Measurements from ENCODE around the gene FILIP1L. TPM values are rescaled to one million over a fixed set of nuclear protein-coding genes. Genes with fewer than 3 reads are reported as not detected.

The FILIP1L gene
- total and polyA plus RNA-seq, 12 donors: 5.3 to 33.2 (median 17.4) TPM

GRCh38 chr3:100075196-100075595 lies 39.1 kb downstream of the FILIP1L start:
- Histone ChIP-seq H3K27ac (no peak overlapping the region), H3K4me1 (replicated peaks in 1 of 2) (peaks cover 4 to 24% of the 10 kb centered on the region in 2 donors), H3K36me3 (replicated peaks in 1 of 2) (no peaks in the 10 kb centered on the region), H3K9me3 (replicated peaks in 1 of 3) (no peaks in the 10 kb centered on the region), H3K4me3 (no peak overlapping the region), H3K27me3 (no peaks in the 10 kb centered on the region)
- 92 to 99% (median 97%) methylated on average over 4 of the region's 4 CpGs for WGBS, 4 donors
- intact Hi-C loops (cut with DNase I): loop anchor here in 1 of 2 donors (10.0 kb wide), 1 partner anchor 80 kb away; no protein-coding TSS in a partner anchor
- DNase-seq: no peak
- TF ChIP-seq POLR2A (IDR thresholded peaks at IDR 0.05) (no peak), CTCF (IDR thresholded peaks at IDR 0.05) (no peak)

- TF ChIP-seq POLR2A (IDR thresholded peaks at IDR 0.05): no peak
- no peak for TF ChIP-seq CTCF (IDR thresholded peaks at IDR 0.05)
- H3K4me3 ChIP-seq: no peak overlapping the region
- H3K4me1 ChIP-seq (replicated peaks in 1 of 2): peaks cover 4 to 31% of the 10 kb centered on the region in 2 donors
- intact Hi-C loops (cut with DNase I): loop anchor here in 1 of 2 donors (10.0 kb wide), 1 partner anchor 81 kb away; no protein-coding TSS in a partner anchor
- H3K27ac ChIP-seq: peak overlapping the region in 2 of 5 donors; percentile 9 to 62
- no peaks in the 10 kb centered on the region for H3K36me3 ChIP-seq (replicated peaks in 1 of 2)
- peak in 1 of 7 donors; percentile 8 for DNase-seq
- no peaks in the 10 kb centered on the region for H3K27me3 ChIP-seq
- no peaks in the 10 kb centered on the region for H3K9me3 ChIP-seq (replicated peaks in 1 of 3)
- 68 to 80% (median 72%) methylated on average over 10 of the region's 10 CpGs for WGBS, 4 donors
Observed at GRCh38 chr3:100073714-100074307, 40.5 kb downstream of the FILIP1L start.

GRCh38 chr3:100073049-100073713 lies 41.1 kb downstream of the FILIP1L start:
- DNase-seq: no peak
- Histone ChIP-seq H3K36me3 (replicated peaks in 1 of 2) (no peaks in the 10 kb centered on the region), H3K4me3 (no peak overlapping the region), H3K27me3 (no peaks in the 10 kb centered on the region), H3K4me1 (replicated peaks in 1 of 2) (peaks cover 4 to 31% of the 10 kb centered on the region in 2 donors), H3K27ac (peak overlapping the region in 2 of 5 donors; percentile 9 to 62), H3K9me3 (replicated peaks in 1 of 3) (no peaks in the 10 kb centered on the region)
- WGBS, 4 donors: 64 to 86% (median 82%) methylated on average over 1 of the region's 1 CpG
- intact Hi-C loops (cut with DNase I): loop anchor here in 1 of 2 donors (10.0 kb wide), 1 partner anchor 82 kb away; no protein-coding TSS in a partner anchor
- TF ChIP-seq POLR2A (IDR thresholded peaks at IDR 0.05): no peak
- TF ChIP-seq CTCF (IDR thresholded peaks at IDR 0.05): no peak

GRCh38 chr3:100072326-100073048 lies 41.8 kb downstream of the FILIP1L start:
- no peak for DNase-seq
- Histone ChIP-seq H3K27ac (no peak overlapping the region), H3K4me1 (replicated peaks in 1 of 2) (peaks cover 4 to 31% of the 10 kb centered on the region in 2 donors), H3K4me3 (no peak overlapping the region), H3K27me3 (no peaks in the 10 kb centered on the region), H3K36me3 (replicated peaks in 1 of 2) (no peaks in the 10 kb centered on the region), H3K9me3 (replicated peaks in 1 of 3) (no peaks in the 10 kb centered on the region)
- 82 to 91% (median 90%) methylated on average over 3 of the region's 3 CpGs for WGBS, 4 donors
- intact Hi-C loops (cut with DNase I): loop anchor here in 1 of 2 donors (10.0 kb wide), 1 partner anchor 82 kb away; no protein-coding TSS in a partner anchor
- TF ChIP-seq POLR2A (IDR thresholded peaks at IDR 0.05) (no peak), CTCF (IDR thresholded peaks at IDR 0.05) (no peak)

All from adrenal gland (tissue), 12 donors.